Astrocyte of the hippocampus (primary cell): ENCODE results near the gene TP53BP2.
"Not testable (repeated sequence)": the region's sequence is repeated elsewhere in the genome, so short reads cannot be mapped to it uniquely, and the experiment has no call there.

Experiments
- DNase-seq: peaks from one replicate; pipeline ENCODE4 v3.0.0; 2011; ENCODE audit warnings: low read depth, low spot score

The TP53BP2 gene

GRCh38 chr1:223831755-223832636 lies 13.8 kb downstream of the TP53BP2 start:
- DNase-seq, result no peak

GRCh38 chr1:223829678-223830077 lies 16.1 kb downstream of the TP53BP2 start:
- DNase-seq, result no peak

- DNase-seq, result no peak
Observed at GRCh38 chr1:223828162-223828848, 17.4 kb downstream of the TP53BP2 start.

- DNase-seq, result no peak
Observed at GRCh38 chr1:223827193-223827663, 18.5 kb downstream of the TP53BP2 start.

- no peak for DNase-seq
Observed at GRCh38 chr1:223825767-223826748, 19.7 kb downstream of the TP53BP2 start.

- no peak for DNase-seq
Observed at GRCh38 chr1:223824712-223825111, 21.0 kb downstream of the TP53BP2 start.

- no peak for DNase-seq
Observed at GRCh38 chr1:223824287-223824686, 21.5 kb downstream of the TP53BP2 start.

- DNase-seq, result no peak
Observed at GRCh38 chr1:223820971-223821370, 24.8 kb downstream of the TP53BP2 start.

GRCh38 chr1:223820515-223820858 lies 25.3 kb downstream of the TP53BP2 start:
- DNase-seq, result no peak

GRCh38 chr1:223819730-223820514 lies 25.8 kb downstream of the TP53BP2 start:
- no peak for DNase-seq

- DNase-seq, result not testable (repeated sequence)
Observed at GRCh38 chr1:223817265-223817664, 28.5 kb downstream of the TP53BP2 start.

- peak; percentile 47 for DNase-seq
Observed at GRCh38 chr1:223815865-223816264, 29.9 kb downstream of the TP53BP2 start.

GRCh38 chr1:223815020-223815853 lies 30.5 kb downstream of the TP53BP2 start:
- DNase-seq, result no peak

GRCh38 chr1:223813645-223814044 lies 32.1 kb downstream of the TP53BP2 start:
- no peak for DNase-seq

GRCh38 chr1:223811634-223812101 lies 34.1 kb downstream of the TP53BP2 start:
- peak; percentile 55 for DNase-seq

GRCh38 chr1:223810586-223810985 lies 35.2 kb downstream of the TP53BP2 start:
- DNase-seq, result no peak

GRCh38 chr1:223809905-223810304 lies 35.8 kb downstream of the TP53BP2 start:
- DNase-seq, result not testable (repeated sequence)

GRCh38 chr1:223803211-223803610 lies 42.5 kb downstream of the TP53BP2 start:
- no peak for DNase-seq

- DNase-seq, result peak; percentile 25
Observed at GRCh38 chr1:223802602-223803001, 43.1 kb downstream of the TP53BP2 start.

- DNase-seq, result no peak
Observed at GRCh38 chr1:223802032-223802431, 43.7 kb downstream of the TP53BP2 start.
